Gastroesophageal sphincter (tissue), 3 donors: ENCODE results near the gene PKHD1.

ENCODE experiments used
- CTCF ChIP-seq, 4 experiments: fragments of 200-600 bp in 2 of 4; fragments of 450-650 bp in 2 of 4; sonication (generic) in 1 of 4; IDR thresholded peaks; one replicate each; pipeline ENCODE4 v1.5.1; 2017 to 2019; ENCODE audit warnings: antibody characterized with exemption in 4 of 4, mild to moderate bottlenecking in 2 of 4, moderate library complexity in 2 of 4
- POLR2A ChIP-seq, 2 donors: fragments of 450-650 bp; IDR thresholded peaks; one replicate each; pipeline ENCODE4 v1.6.1; 2017; ENCODE audit warnings: antibody characterized with exemption in 2 of 2, mild to moderate bottlenecking in 2 of 2, moderate library complexity in 1 of 2
- POLR2AphosphoS5 ChIP-seq: sonication (generic); formaldehyde crosslinking; IDR thresholded peaks from one replicate; pipeline ENCODE4 v1.6.1; 2017; ENCODE audit warnings: antibody characterized with exemption

- TF ChIP-seq CTCF (IDR thresholded peaks at IDR 0.05) (no peak), POLR2A (IDR thresholded peaks at IDR 0.05) (no peak), POLR2AphosphoS5 (no peak)
Measured at GRCh38 chr6:51654647-51655046, 432.8 kb downstream of the PKHD1 start.
